ENCODE measurements around the gene LEKR1.

Gene LEKR1

GRCh38 chr3:156987946-156988345 lies 161.8 kb downstream of the LEKR1 start:
- no peak for DNase-seq

GRCh38 chr3:156997351-156997750 lies 171.2 kb downstream of the LEKR1 start:
- no peak for DNase-seq

GRCh38 chr3:157001221-157001957 lies 175.2 kb downstream of the LEKR1 start:
- DNase-seq: no peak

GRCh38 chr3:157021679-157022078 lies 195.5 kb downstream of the LEKR1 start:
- no peak for DNase-seq

GRCh38 chr3:157023226-157023625 lies 197.1 kb downstream of the LEKR1 start:
- no peak for DNase-seq

- DNase-seq: no peak
These were observed 199.9 kb downstream of the LEKR1 start for GRCh38 chr3:157026091-157026490.

- DNase-seq: no peak
These were observed 201.9 kb downstream of the LEKR1 start for GRCh38 chr3:157027861-157028745.

GRCh38 chr3:157029365-157029790 lies 203.2 kb downstream of the LEKR1 start:
- no peak for DNase-seq

GRCh38 chr3:157030712-157031111 lies 204.6 kb downstream of the LEKR1 start:
- DNase-seq: no peak

- no peak for DNase-seq
These were observed 206.8 kb downstream of the LEKR1 start for GRCh38 chr3:157033001-157033400.

- no peak for DNase-seq
These were observed 214.3 kb downstream of the LEKR1 start for GRCh38 chr3:157040456-157040855.

GRCh38 chr3:157042226-157042625 lies 216.1 kb downstream of the LEKR1 start:
- DNase-seq: no peak

- DNase-seq: no peak
These were observed 217.6 kb downstream of the LEKR1 start for GRCh38 chr3:157043771-157044170.

GRCh38 chr3:157045238-157045850 lies 219.2 kb downstream of the LEKR1 start:
- DNase-seq: no peak

GRCh38 chr3:157046520-157046919 lies 220.4 kb downstream of the LEKR1 start:
- no peak for DNase-seq

GRCh38 chr3:157051055-157051454 lies 224.9 kb downstream of the LEKR1 start:
- no peak for DNase-seq

GRCh38 chr3:157051591-157051990 lies 225.4 kb downstream of the LEKR1 start:
- no peak for DNase-seq

GRCh38 chr3:157056035-157056434 lies 229.9 kb downstream of the LEKR1 start:
- no peak for DNase-seq

- no peak for DNase-seq
These were observed 232.4 kb downstream of the LEKR1 start for GRCh38 chr3:157058392-157059071.

GRCh38 chr3:157059181-157059580 lies 233.0 kb downstream of the LEKR1 start:
- no peak for DNase-seq

GRCh38 chr3:157059661-157060060 lies 233.5 kb downstream of the LEKR1 start:
- no peak for DNase-seq

- no peak for DNase-seq
These were observed 235.1 kb downstream of the LEKR1 start for GRCh38 chr3:157061265-157061664.

GRCh38 chr3:157063469-157063868 lies 237.3 kb downstream of the LEKR1 start:
- DNase-seq: no peak
